HEK293 (cell line): Measurements from ENCODE around the gene PDXK.
"Not testable (repeated sequence)": the region's sequence is repeated elsewhere in the genome, so short reads cannot be mapped to it uniquely, and the experiment has no call there.

Experiments
- ZNF121 ChIP-seq: fragments of 450-650 bp; formaldehyde crosslinking; IDR thresholded peaks from 2 replicates; pipeline ENCODE4 v1.5.1; 2016; ENCODE audit warnings: missing biosample characterization, missing genetic modification characterization
- ZNF140 ChIP-seq: fragments of 450-650 bp; formaldehyde crosslinking; IDR thresholded peaks from 2 replicates; pipeline ENCODE4 v1.5.1; 2016; ENCODE audit warnings: missing biosample characterization, missing genetic modification characterization
- ZNF274 ChIP-seq, 2 experiments: fragments of 200-500 bp in 1 of 2; fragments of 450-650 bp in 1 of 2; sonication (Bioruptor generic) in 1 of 2; formaldehyde crosslinking in 1 of 2; IDR thresholded peaks; 2 replicates each; pipeline versions ENCODE4 v1.5.1 to v1.6.1; 2014 to 2016; ENCODE audit warnings: borderline replicate concordance in 1 of 2, inconsistent platforms in 1 of 2, low read length in 1 of 2, missing biosample characterization in 1 of 2, missing genetic modification characterization in 1 of 2
- TF ChIP-seq, protein P1 (sequence below): fragments of 450-650 bp; formaldehyde crosslinking; IDR thresholded peaks from 2 replicates; pipeline ENCODE4 v1.5.1; 2016; ENCODE audit warnings: missing biosample characterization, missing genetic modification characterization

DNA sequence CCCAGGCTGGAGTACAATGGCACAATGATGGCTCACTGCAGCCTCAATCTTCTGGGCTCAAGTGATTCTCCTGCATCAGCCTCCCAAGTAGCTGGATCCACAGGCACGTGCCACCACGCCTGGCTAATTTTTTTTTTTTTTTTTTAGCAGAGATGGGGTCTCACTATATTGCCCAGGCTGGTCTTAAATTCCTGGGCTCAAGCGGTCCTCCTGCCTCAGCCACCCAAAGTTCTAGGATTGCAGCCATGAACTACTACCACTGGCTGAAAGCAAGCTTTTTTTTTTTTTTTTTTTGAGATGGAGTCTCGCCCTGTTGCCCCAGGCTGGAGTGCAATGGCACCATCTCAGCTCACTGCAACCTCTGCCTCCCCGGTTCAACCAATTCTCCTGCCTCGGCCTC is 5.8 kb upstream of the PDXK start:
- TF ChIP-seq ZNF121 (tag by site-specific recombination): peak; percentile 92
- not testable (repeated sequence) for TF ChIP-seq ZNF140 (tag by site-specific recombination); ZNF274 (IDR thresholded peaks at IDR 0.05; ENCODE audit: low read length); ZNF274 (tag by site-specific recombination; IDR thresholded peaks at IDR 0.05; ENCODE audit: borderline replicate concordance)
- TF ChIP-seq, protein P1, sequence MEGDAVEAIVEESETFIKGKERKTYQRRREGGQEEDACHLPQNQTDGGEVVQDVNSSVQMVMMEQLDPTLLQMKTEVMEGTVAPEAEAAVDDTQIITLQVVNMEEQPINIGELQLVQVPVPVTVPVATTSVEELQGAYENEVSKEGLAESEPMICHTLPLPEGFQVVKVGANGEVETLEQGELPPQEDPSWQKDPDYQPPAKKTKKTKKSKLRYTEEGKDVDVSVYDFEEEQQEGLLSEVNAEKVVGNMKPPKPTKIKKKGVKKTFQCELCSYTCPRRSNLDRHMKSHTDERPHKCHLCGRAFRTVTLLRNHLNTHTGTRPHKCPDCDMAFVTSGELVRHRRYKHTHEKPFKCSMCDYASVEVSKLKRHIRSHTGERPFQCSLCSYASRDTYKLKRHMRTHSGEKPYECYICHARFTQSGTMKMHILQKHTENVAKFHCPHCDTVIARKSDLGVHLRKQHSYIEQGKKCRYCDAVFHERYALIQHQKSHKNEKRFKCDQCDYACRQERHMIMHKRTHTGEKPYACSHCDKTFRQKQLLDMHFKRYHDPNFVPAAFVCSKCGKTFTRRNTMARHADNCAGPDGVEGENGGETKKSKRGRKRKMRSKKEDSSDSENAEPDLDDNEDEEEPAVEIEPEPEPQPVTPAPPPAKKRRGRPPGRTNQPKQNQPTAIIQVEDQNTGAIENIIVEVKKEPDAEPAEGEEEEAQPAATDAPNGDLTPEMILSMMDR: not testable (repeated sequence)
